ENCODE measurements around the gene EIF2S2. TPM values are rescaled to one million over a fixed set of nuclear protein-coding genes. Genes with fewer than 3 reads are reported as not detected.
"Not testable (repeated sequence)": the region's sequence is repeated elsewhere in the genome, so short reads cannot be mapped to it uniquely, and the experiment has no call there.

EIF2S2 gene
- total and polyA plus RNA-seq, 4 donors: 30.8 to 37.9 (median 31.5) TPM

DNA sequence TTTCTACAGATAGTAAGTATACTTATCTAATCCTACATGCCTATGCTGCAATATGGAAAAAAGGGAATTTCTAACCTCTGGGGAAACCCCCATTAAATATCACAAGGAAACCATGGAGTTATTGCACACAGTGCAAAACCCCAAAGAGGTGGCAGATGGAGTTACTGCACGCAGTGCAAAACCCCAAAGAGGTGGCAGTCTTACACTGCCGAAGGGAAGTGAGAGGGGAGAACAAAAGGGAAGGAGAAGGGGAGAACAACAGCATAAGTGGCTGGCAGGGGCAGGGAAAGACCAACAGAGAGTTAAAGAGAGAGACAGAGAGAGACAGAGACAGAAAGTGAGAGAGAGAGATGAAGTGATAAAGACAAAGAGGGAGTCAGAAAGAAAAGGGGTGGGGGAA lies 43.8 kb upstream of the EIF2S2 start:
- H3K27me3 ChIP-seq (ENCODE audit: control insufficient read depth in 4 of 4, insufficient read depth in 4 of 4, low read length in 3 of 4): no peaks in the 10 kb centered on the region
- no peak overlapping the region for H3K4me3 ChIP-seq (ENCODE audit: low read depth in 1 of 3, low read length in 3 of 3)
- no peak for DNase-seq (ENCODE audit: low spot score)
- TF ChIP-seq RXRA (IDR thresholded peaks at IDR 0.05) (no peak), SP1 (IDR thresholded peaks at IDR 0.05) (no peak), NR2F2 (IDR thresholded peaks at IDR 0.05) (no peak), FOXA1 (IDR thresholded peaks at IDR 0.05) (no peak), YY1 (IDR thresholded peaks at IDR 0.05) (no peak)
- TF ChIP-seq, protein P1, sequence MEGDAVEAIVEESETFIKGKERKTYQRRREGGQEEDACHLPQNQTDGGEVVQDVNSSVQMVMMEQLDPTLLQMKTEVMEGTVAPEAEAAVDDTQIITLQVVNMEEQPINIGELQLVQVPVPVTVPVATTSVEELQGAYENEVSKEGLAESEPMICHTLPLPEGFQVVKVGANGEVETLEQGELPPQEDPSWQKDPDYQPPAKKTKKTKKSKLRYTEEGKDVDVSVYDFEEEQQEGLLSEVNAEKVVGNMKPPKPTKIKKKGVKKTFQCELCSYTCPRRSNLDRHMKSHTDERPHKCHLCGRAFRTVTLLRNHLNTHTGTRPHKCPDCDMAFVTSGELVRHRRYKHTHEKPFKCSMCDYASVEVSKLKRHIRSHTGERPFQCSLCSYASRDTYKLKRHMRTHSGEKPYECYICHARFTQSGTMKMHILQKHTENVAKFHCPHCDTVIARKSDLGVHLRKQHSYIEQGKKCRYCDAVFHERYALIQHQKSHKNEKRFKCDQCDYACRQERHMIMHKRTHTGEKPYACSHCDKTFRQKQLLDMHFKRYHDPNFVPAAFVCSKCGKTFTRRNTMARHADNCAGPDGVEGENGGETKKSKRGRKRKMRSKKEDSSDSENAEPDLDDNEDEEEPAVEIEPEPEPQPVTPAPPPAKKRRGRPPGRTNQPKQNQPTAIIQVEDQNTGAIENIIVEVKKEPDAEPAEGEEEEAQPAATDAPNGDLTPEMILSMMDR (IDR thresholded peaks at IDR 0.05; ENCODE audit: low read depth, low read length, missing input control): no peak
- H3K27ac ChIP-seq (ENCODE audit: low read depth in 1 of 2, low read length in 2 of 2): no peak overlapping the region
- H3K36me3 ChIP-seq (ENCODE audit: control insufficient read depth in 4 of 4, insufficient read depth in 3 of 4, low read depth in 1 of 4, low read length in 3 of 4): no peaks in the 10 kb centered on the region
- H3K9ac ChIP-seq (ENCODE audit: low read depth in 1 of 2, low read length in 2 of 2): no peak overlapping the region
- WGBS: 72% methylated on average over 2 of the region's 2 CpGs
- no peaks in the 10 kb centered on the region for H3K4me1 ChIP-seq (ENCODE audit: control insufficient read depth in 4 of 4, insufficient read depth in 4 of 4, low read length in 3 of 4)
- no peaks in the 10 kb centered on the region for H3K9me3 ChIP-seq (ENCODE audit: control insufficient read depth in 4 of 4, low read length in 3 of 4)

DNA sequence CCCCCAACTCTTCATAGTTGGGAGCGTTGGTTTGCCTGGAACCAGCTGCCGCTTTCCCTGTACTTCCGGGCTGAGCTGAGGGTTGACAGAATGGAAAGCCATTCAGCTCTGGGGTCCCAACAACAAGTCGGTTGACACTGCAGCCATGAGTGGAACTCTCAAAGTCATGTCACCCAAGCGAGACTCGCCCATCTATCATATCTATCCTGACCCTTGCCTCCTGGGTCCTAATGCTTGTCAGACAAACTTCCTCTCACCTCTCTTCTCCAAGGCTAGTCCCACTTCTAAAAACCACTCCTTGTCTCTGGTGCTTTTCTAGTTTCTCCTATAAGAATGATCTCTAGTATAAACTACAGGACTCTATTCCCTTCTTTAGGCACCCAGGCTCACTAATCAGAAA lies 41.1 kb upstream of the EIF2S2 start:
- H3K36me3 ChIP-seq (ENCODE audit: control insufficient read depth in 4 of 4, insufficient read depth in 3 of 4, low read depth in 1 of 4, low read length in 3 of 4); H3K9me3 ChIP-seq (ENCODE audit: control insufficient read depth in 4 of 4, low read length in 3 of 4); H3K4me1 ChIP-seq (ENCODE audit: control insufficient read depth in 4 of 4, insufficient read depth in 4 of 4, low read length in 3 of 4); H3K9ac ChIP-seq (ENCODE audit: low read depth in 1 of 2, low read length in 2 of 2); H3K4me3 ChIP-seq (ENCODE audit: low read depth in 1 of 3, low read length in 3 of 3); DNase-seq (ENCODE audit: low spot score); H3K27me3 ChIP-seq (ENCODE audit: control insufficient read depth in 4 of 4, insufficient read depth in 4 of 4, low read length in 3 of 4); H3K27ac ChIP-seq (ENCODE audit: low read depth in 1 of 2, low read length in 2 of 2): not testable (repeated sequence)
- WGBS: 94% methylated on average over 6 of the region's 6 CpGs

DNA sequence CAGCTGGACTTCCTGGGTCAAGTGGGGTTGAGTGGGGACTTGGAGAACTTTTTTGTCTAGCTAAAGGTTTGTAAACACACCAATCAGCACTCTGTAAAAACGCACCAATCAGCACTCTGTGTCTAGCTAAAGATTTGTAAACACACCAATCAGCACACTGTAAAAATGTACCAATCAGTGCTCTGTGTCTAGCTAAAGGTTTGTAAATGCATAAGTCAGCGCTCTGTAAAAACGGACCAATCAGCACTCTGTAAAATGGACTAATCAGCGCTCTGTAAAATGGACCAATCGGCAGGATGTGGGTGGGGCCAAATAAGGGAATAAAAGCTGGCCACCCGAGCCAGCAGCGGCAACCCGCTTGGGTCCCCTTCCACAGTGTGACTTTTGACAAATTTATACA lies 40.0 kb upstream of the EIF2S2 start:
- not testable (repeated sequence) for H3K36me3 ChIP-seq (ENCODE audit: control insufficient read depth in 4 of 4, insufficient read depth in 3 of 4, low read depth in 1 of 4, low read length in 3 of 4); H3K9ac ChIP-seq (ENCODE audit: low read depth in 1 of 2, low read length in 2 of 2); H3K27me3 ChIP-seq (ENCODE audit: control insufficient read depth in 4 of 4, insufficient read depth in 4 of 4, low read length in 3 of 4); H3K4me1 ChIP-seq (ENCODE audit: control insufficient read depth in 4 of 4, insufficient read depth in 4 of 4, low read length in 3 of 4); H3K27ac ChIP-seq (ENCODE audit: low read depth in 1 of 2, low read length in 2 of 2); H3K9me3 ChIP-seq (ENCODE audit: control insufficient read depth in 4 of 4, low read length in 3 of 4); DNase-seq (ENCODE audit: low spot score); H3K4me3 ChIP-seq (ENCODE audit: low read depth in 1 of 3, low read length in 3 of 3)
- 94% methylated on average over 8 of the region's 8 CpGs for WGBS

DNA sequence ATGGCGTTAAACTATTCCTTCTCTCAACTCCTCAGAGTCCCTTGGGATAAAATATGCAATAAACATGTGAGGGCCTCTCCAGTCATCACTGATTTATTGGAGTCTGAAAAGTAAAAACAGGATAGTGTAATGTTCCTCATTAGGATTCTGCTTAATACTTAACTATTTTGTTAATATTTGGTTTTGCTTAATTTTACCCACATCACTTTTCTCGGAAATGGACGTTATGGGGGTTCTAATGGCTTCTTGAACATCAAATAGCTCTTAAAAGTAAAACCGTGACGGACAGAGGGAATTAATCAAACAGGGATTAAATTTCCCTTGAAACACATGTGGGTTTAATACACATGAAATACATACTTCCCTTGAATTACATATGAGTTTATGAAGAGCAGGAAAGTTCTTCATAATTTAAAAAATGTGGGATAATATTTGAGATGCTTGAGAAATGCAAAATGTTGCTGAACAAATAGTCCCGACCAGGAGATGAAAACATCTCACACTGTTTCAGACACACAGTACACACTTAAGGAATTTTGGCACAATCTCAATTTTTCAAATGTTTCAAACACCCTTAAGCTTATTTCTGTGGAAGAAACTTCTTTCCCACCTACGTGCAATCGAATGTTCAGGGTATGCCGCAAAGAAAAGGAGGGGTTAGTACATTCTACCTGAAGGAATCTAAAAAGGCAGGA lies 38.4 kb upstream of the EIF2S2 start:
- WGBS: 91% methylated on average over 9 of the region's 9 CpGs
- no peak overlapping the region for H3K4me3 ChIP-seq (ENCODE audit: low read depth in 1 of 3, low read length in 3 of 3)
- H3K27me3 ChIP-seq (ENCODE audit: control insufficient read depth in 4 of 4, insufficient read depth in 4 of 4, low read length in 3 of 4): no peaks in the 10 kb centered on the region
- H3K9ac ChIP-seq (ENCODE audit: low read depth in 1 of 2, low read length in 2 of 2): no peak overlapping the region
- H3K27ac ChIP-seq (ENCODE audit: low read depth in 1 of 2, low read length in 2 of 2): no peak overlapping the region
- H3K4me1 ChIP-seq (ENCODE audit: control insufficient read depth in 4 of 4, insufficient read depth in 4 of 4, low read length in 3 of 4): no peaks in the 10 kb centered on the region
- no peak for DNase-seq (ENCODE audit: low spot score)
- TF ChIP-seq RXRA (IDR thresholded peaks at IDR 0.05): no peak
- no peak for TF ChIP-seq FOXA2 (IDR thresholded peaks at IDR 0.05)
- TF ChIP-seq, protein P2, sequence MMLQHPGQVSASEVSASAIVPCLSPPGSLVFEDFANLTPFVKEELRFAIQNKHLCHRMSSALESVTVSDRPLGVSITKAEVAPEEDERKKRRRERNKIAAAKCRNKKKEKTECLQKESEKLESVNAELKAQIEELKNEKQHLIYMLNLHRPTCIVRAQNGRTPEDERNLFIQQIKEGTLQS (IDR thresholded peaks at IDR 0.05): no peak
- no peak for TF ChIP-seq SP1 (IDR thresholded peaks at IDR 0.05)
- no peak for TF ChIP-seq HNF4A (conservative IDR thresholded peaks at IDR 0.05)
- TF ChIP-seq NR2F2 (IDR thresholded peaks at IDR 0.05): no peak
- TF ChIP-seq YY1 (IDR thresholded peaks at IDR 0.05): no peak
- TF ChIP-seq EGR1 (IDR thresholded peaks at IDR 0.05; ENCODE audit: low read depth in 2 of 2): no peak
- TF ChIP-seq, protein P1 (IDR thresholded peaks at IDR 0.05; ENCODE audit: low read depth, low read length, missing input control): no peak
- TF ChIP-seq TAF1 (conservative IDR thresholded peaks at IDR 0.05): no peak
- TF ChIP-seq FOXA1 (IDR thresholded peaks at IDR 0.05): no peak
- TF ChIP-seq, protein P3, sequence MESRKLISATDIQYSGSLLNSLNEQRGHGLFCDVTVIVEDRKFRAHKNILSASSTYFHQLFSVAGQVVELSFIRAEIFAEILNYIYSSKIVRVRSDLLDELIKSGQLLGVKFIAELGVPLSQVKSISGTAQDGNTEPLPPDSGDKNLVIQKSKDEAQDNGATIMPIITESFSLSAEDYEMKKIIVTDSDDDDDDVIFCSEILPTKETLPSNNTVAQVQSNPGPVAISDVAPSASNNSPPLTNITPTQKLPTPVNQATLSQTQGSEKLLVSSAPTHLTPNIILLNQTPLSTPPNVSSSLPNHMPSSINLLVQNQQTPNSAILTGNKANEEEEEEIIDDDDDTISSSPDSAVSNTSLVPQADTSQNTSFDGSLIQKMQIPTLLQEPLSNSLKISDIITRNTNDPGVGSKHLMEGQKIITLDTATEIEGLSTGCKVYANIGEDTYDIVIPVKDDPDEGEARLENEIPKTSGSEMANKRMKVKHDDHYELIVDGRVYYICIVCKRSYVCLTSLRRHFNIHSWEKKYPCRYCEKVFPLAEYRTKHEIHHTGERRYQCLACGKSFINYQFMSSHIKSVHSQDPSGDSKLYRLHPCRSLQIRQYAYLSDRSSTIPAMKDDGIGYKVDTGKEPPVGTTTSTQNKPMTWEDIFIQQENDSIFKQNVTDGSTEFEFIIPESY (IDR thresholded peaks at IDR 0.05): no peak
- TF ChIP-seq GABPA (IDR thresholded peaks at IDR 0.05 in 1 of 2, conservative IDR thresholded peaks at IDR 0.05 in 1 of 2): no peak
- no peak for TF ChIP-seq JUND (IDR thresholded peaks at IDR 0.05)
- TF ChIP-seq HNF4G (IDR thresholded peaks at IDR 0.05): no peak
- no peak for TF ChIP-seq RAD21 (IDR thresholded peaks at IDR 0.05)
- no peaks in the 10 kb centered on the region for H3K9me3 ChIP-seq (ENCODE audit: control insufficient read depth in 4 of 4, low read length in 3 of 4)
- no peaks in the 10 kb centered on the region for H3K36me3 ChIP-seq (ENCODE audit: control insufficient read depth in 4 of 4, insufficient read depth in 3 of 4, low read depth in 1 of 4, low read length in 3 of 4)

All from liver (tissue), 9 donors.